Endometrial microvascular endothelial cells (primary cell): ENCODE results near the gene GALM. TPM values are rescaled to one million over a fixed set of nuclear protein-coding genes. Genes with fewer than 3 reads are reported as not detected.
"Not testable (repeated sequence)": the region's sequence is repeated elsewhere in the genome, so short reads cannot be mapped to it uniquely, and the experiment has no call there.

Experiments
- in situ Hi-C: cut with HindIII; loops from 2 replicates; pipeline ENCODE4 v1.10.0; 2017; ENCODE audit warnings: low sequenced_read_pairs, low pct_unique_long_range_greater_than_20kb; ENCODE audit errors: inconsistent ontology term
- total RNA-seq: library from RNA; depleted of rRNA; stranded (reverse); fragments of >200 nt; gene quantifications from one replicate; pipeline ENCODE4 v1.2.3, GENCODE V29; 2015; ENCODE audit errors: inconsistent ontology term

Gene GALM
- total RNA-seq, 1 donor from 2014 or later = 9.8 TPM

- in situ Hi-C loops = no loop called here
These were observed 35.1 kb downstream of the GALM start for GRCh38 chr2:38700881-38701458.

DNA sequence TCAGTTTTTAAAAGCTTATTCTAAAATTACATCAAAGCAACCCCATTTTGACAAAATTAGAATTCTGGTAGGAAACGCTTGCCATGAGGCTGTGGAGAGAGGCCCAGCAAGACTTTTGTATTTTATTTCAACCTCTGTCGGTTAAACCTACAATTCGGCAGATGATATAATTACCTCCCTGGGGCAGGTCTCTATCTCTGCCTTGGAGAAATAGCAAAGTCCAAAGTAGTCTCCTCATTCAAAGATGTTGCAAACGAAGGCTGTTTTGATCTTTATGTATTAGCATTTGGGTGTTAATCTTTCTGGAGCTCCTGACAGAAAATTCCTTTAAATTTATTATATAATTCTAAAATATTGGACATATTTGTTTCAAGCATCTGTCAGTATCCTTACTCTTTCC lies 35.6 kb downstream of the GALM start:
- in situ Hi-C loops = no loop called here

DNA sequence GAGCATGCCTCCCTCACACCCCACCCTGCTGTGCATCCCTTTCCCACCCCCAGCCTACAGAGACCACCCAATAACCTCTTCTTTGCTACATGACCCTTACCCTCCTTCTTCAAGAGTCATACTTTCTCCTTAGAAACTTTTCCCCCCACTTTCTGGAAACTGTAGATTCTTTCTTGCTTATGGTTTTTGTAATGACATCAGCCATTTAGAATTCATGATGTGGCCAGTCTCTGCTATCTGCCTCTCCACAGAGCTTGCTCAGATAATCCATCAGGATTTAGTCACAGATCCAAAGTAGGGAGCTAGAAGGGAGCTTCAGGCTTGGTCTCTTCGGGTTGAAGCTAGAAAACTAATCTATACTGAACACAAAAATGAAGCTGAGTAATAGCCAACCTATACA lies 36.5 kb downstream of the GALM start:
- in situ Hi-C loops = no loop called here

GRCh38 chr2:38703336-38703735 lies 37.4 kb downstream of the GALM start:
- in situ Hi-C loops = not testable (repeated sequence)

GRCh38 chr2:38704664-38705063 lies 38.8 kb downstream of the GALM start:
- in situ Hi-C loops = no loop called here

DNA sequence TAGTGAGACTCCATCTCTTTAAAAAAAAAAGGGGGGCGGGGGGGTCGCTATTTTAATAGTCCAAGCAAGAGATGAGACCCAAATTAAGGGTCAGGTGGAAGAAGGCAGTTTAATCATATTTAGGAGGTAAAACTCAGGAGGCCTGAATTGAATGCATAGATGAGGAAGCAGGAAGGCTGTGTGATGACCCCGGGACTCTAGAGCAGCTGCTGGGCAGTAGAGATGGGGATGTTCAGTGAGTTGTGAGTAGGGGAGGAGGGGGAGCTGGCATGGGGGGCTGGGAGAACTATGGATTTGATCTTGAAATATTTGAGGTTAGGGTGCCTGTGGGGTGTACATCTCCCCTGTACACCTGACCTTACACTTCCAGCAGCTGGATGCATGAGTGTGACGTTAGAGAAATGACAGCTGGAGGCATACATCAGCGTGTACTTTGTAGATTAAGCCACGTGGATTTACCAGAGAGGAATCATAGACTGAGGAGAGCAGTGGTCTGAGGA lies 41.0 kb downstream of the GALM start:
- in situ Hi-C loops = no loop called here

- in situ Hi-C loops = not testable (repeated sequence)
These were observed 42.6 kb downstream of the GALM start for GRCh38 chr2:38708491-38708890.

- in situ Hi-C loops = no loop called here
These were observed 43.1 kb downstream of the GALM start for GRCh38 chr2:38708900-38709566.

- in situ Hi-C loops = no loop called here
These were observed 43.8 kb downstream of the GALM start for GRCh38 chr2:38709567-38710194.

DNA sequence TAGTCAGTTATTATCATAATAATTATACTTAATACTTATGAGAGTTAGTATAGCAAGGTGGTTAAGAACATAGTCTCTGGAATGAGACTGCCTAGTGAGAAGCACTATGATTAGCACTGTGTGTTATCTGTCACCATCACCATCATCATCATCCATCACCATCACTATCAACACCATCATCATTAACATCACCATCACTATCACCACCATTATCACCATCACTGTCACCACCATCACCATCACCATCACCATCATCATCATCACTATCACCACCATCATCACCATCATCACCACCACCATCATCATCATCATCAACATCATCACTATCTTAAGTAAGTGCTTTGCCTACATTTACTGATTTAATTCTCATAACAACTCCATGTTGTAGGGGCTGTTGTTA lies 45.6 kb downstream of the GALM start:
- in situ Hi-C loops = no loop called here

GRCh38 chr2:38712413-38712812 lies 46.5 kb downstream of the GALM start:
- in situ Hi-C loops = no loop called here

DNA sequence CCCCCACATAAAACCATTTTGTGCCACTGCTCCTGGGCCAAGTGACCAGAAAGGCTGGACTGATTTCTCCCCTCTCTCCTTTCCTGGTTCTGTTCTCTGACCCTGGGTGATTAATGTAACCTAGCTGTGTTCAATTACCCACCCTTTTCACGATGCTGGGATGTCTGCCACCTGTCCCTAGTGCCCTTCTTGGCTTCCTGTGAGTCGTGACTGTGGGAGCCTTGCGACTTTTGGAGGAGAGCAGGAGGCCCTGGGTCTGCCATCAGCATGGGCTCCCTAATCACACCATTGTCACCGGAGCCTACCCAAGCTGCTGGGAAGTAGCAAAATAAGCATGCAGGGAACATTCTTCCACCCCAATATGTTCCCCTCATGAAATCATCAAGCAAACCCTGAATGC lies 47.0 kb downstream of the GALM start:
- in situ Hi-C loops = no loop called here

GRCh38 chr2:38713338-38713737 lies 47.4 kb downstream of the GALM start:
- in situ Hi-C loops = no loop called here

DNA sequence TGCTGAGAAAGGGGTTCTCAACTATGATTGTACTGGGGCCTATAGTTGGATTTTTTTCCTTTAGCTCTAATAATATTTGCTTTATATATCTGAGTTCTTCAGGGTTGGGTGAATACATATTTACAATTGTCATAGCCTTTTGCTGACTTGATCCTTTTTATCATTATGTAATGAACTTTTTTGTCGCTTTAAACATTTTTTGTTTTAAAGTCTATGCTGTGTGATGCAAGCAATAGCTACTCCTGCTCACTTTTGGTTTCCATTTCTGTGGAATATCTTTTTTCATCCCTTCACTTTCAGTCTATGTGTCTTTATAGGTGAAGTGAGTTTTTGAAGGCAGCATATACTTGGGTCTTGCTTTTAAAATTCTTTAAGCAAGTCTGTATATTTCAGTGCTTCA lies 49.0 kb downstream of the GALM start:
- in situ Hi-C loops = not testable (repeated sequence)

GRCh38 chr2:38716185-38716584 lies 50.3 kb downstream of the GALM start:
- in situ Hi-C loops = no loop called here

DNA sequence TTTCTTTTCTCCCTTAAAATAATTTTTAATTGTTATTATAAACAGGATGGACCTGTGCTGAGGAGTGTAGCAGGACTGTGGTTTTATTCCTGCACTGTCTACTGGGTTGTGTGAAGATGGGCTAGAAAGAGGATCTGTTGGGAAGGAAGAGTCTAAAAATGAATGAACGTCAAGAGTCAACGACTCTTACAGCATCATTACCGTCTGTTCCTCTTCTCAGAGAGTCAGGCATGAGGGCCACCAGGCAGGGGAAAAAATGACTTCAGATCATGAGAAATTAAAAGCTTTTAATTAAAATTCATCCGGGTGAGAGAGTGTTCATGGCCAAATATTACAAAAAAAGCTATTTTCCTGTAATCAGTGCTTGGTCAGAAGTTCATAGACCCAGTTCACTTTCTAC lies 52.7 kb downstream of the GALM start:
- in situ Hi-C loops = no loop called here

- in situ Hi-C loops = no loop called here
These were observed 53.8 kb downstream of the GALM start for GRCh38 chr2:38719706-38720105.

GRCh38 chr2:38720613-38721241 lies 54.8 kb downstream of the GALM start:
- in situ Hi-C loops = no loop called here

- in situ Hi-C loops = no loop called here
These were observed 56.6 kb downstream of the GALM start for GRCh38 chr2:38722271-38723061.
